Endometrial microvascular endothelial cells (primary cell): ENCODE results near the gene LSM14B. TPM values are rescaled to one million over a fixed set of nuclear protein-coding genes. Genes with fewer than 3 reads are reported as not detected.

Source experiments
- in situ Hi-C: cut with HindIII; loops from 2 replicates; pipeline ENCODE4 v1.10.0; 2017; ENCODE audit warnings: low sequenced_read_pairs, low pct_unique_long_range_greater_than_20kb; ENCODE audit errors: inconsistent ontology term
- total RNA-seq: library from RNA; depleted of rRNA; stranded (reverse); fragments of >200 nt; gene quantifications from one replicate; pipeline ENCODE4 v1.2.3, GENCODE V29; 2015; ENCODE audit errors: inconsistent ontology term

The LSM14B gene
- total RNA-seq, 1 donor from 2014 or later: 21.2 TPM

GRCh38 chr20:62157387-62158087, 35.3 kb downstream of the LSM14B start:
- in situ Hi-C loops: no loop called here

DNA sequence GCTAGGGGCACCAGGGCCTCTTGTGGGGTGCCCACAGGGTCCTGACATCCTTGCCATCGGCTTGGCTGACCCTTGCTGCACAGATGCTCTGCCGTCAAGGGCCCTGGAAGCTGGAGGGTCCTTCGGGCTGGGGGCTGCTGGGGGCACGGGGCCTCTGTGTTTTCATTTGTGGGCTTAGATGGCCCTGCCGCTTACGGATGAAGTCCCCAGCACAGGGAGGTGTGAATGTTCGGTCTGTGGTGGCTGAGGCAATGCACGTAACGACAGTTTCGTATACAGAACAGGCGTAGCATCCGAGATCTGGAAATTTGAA, 35.8 kb downstream of the LSM14B start:
- in situ Hi-C loops: no loop called here

- in situ Hi-C loops: no loop called here
Measured at GRCh38 chr20:62158541-62158940, 36.3 kb downstream of the LSM14B start.

GRCh38 chr20:62159052-62159451, 36.8 kb downstream of the LSM14B start:
- in situ Hi-C loops: no loop called here

- in situ Hi-C loops: no loop called here
Measured at GRCh38 chr20:62159839-62160238, 37.6 kb downstream of the LSM14B start.

GRCh38 chr20:62160253-62160652, 38.0 kb downstream of the LSM14B start:
- in situ Hi-C loops: no loop called here

- in situ Hi-C loops: no loop called here
Measured at GRCh38 chr20:62160876-62161275, 38.6 kb downstream of the LSM14B start.

- in situ Hi-C loops: no loop called here
Measured at GRCh38 chr20:62161347-62161746, 39.1 kb downstream of the LSM14B start.

GRCh38 chr20:62162765-62163484, 40.6 kb downstream of the LSM14B start:
- in situ Hi-C loops: no loop called here

DNA sequence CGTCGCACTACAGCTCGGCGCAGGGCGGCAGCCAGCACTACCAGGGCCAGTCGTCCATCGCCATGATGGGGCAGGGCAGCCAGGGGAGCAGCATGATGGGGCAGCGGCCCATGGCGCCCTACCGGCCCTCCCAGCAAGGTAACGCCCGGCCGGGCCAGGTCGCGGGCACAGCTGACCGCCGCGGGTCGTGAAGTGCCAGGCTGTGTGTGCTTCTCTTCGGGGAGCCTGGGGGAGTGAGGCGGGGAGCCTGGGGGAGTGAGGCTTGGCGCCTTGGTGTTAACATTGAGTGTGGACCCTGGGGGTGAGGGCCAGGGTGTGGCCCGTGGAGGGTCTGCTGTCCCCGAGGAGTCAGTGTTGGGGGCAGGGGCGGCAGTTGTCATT, 41.2 kb downstream of the LSM14B start:
- in situ Hi-C loops: no loop called here

DNA sequence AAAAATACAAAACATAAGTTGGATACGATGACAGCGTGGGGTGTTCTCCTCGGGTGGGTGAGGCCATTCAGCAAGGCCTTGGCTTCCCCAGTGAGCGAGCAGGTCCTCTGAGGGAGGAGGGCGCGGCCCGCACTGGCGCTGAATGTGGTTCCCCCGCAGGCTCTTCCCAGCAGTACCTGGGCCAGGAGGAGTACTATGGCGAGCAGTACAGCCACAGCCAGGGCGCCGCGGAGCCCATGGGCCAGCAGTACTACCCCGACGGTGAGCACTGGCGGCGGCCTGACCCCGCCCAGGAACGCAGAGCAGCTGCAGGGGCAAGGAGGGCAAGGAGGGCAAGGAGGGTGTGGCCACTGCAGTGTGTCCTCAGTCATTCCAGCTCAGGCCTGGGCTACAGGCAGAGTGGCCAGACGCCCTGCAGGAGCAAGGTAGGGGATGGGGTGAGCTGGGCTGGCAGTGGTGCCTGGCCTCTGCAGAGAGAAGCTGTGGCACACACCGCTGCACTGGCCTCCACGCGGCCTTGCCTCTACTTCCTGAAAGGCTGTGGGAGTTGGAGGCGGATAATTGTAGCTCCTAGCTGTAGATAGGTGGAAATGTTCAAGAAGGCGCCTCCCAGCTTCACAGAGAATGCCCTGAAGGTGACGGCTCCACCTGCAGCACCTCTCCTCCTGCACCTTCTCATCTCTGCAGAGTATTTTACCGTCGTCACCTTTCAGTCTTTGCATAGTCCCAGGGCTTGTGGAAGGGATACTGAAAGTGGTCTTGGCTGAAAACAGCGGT, 41.9 kb downstream of the LSM14B start:
- in situ Hi-C loops: no loop called here

DNA sequence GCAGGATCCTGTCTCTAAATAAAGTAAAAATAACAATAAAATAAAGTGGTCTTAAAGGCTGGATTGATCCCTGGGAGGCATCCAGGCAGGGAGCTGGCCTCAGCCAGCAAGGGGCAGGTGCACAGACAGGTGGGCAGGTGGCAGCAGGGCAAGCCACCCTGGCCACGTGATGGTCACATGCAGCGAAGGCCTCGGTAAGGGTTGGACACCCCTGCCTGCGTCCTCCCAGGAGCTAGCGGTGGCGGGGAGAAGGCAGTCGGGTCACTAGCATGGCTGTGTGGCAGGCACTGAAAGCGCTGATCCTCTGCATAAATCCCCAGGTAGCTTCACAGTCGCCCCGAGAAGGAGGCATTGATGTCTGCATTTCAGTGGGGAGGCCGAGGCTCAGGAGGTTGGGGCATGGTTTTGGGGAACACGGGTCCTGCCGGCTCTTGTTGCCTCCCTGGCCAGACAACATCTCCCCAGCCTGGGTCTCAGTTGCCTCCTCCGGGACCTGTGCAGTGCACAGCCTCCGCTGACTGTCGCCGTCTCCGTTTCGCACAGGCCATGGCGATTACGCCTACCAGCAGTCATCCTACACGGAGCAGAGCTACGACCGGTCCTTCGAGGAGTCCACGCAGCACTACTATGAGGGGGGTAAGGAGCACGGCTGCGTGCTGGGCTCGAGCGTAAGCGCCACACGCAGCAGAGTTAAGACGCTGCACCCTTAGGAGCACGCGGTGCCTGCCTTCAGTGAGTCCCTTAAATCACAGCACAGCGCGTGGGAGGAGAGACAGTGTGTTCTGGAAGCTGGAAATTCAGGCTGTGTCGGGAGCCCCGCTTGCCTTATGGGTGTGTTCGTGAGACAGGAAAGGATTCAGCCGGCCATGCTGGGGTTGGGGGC, 42.8 kb downstream of the LSM14B start:
- in situ Hi-C loops: no loop called here

GRCh38 chr20:62165762-62166399, 43.6 kb downstream of the LSM14B start:
- in situ Hi-C loops: no loop called here

DNA sequence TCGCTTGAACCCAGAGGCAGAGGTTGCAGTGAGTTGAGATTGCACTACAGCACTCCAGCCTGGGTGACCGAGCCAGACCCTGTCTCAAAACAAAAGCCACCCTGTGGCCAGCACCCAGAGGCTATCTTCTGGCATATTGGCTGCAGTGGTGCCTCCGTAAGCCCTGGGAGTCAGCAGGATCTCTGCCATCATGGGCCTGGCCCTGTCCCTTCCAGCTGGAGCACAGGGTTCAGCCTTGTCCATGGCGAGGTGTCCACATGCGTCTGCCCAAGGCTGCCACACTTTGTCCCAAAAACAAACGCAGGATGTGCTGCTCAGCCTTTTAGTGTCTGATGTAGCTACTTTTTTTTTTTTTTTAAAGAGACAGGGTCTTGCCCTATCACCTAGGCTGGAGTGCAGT, 45.2 kb downstream of the LSM14B start:
- in situ Hi-C loops: no loop called here

DNA sequence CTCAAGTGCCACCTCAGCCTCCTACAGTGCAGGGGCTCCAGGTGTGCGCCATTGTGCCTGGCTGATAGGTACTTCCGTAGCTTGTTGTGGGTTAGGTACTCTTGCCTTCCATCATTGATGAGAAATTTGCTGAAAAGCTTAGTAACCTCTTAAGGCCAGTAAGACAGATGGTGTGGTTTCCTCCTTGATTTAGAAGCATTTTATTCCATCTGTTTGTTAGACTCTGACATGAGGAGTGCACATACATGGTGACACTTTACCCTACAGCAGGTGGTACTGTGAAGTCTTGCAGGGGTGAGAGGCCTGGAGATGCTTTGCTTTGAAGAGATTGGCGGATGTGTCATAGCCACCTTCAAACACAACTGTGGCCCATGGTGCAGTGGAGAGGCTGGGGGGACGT, 45.8 kb downstream of the LSM14B start:
- in situ Hi-C loops: no loop called here

DNA sequence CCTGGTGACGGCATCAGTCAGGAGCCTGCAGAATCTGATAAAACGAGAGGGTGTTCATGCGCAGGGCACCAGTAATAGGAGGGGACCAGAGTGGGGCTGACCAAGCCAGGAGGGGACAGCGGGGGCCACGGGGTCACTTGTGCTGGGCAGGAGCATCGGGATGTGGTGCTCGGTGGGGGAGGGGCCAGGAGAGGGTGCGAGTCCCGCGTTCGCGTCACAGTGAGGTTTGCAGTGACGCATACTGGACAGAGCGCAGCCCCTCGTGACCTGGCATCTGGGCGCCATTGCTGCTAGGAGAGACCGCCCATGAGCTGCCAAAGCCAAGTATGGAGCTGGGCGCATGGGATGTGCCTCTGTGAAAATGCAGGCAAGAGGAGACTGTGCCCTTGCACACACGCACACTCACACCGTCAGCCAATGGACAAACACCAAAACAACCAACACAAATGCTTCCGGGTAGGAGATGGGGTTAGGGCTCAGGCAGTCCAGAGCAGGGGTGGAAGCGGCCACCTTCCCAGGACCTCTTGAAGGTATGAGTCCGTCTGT, 46.7 kb downstream of the LSM14B start:
- in situ Hi-C loops: no loop called here

DNA sequence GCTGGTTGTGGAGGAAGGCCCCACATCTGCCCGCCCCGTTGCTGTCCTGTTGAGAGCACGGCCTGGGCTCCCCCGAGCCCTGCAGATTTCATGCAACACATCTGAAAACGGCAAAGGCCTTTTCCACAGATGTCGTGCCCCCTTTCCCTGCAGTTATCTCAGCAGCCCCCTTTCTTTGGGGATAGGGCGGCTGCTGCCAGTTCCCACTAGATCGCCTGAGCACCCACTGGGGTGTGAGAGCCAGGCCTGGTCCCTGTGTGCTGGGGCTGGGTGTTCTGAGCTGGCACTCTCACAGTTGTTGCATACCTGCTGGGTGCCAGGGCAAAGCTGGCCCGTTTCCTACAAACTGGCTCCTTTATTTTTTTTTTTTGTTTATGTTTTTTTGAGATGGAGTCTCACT, 48.3 kb downstream of the LSM14B start:
- in situ Hi-C loops: no loop called here

GRCh38 chr20:62171245-62171644, 49.0 kb downstream of the LSM14B start:
- in situ Hi-C loops: no loop called here
